MG63 (cell line): ENCODE results near the gene PHPT1. TPM values are rescaled to one million over a fixed set of nuclear protein-coding genes. Genes with fewer than 3 reads are reported as not detected.

Source experiments
- DNase-seq: peaks from one replicate; pipeline ENCODE4 v3.0.0-alpha.2; 2020
- H3K27me3 ChIP-seq: fragments of 250-450 bp; sonication (Bioruptor Pico); 2 replicates; pipeline ENCODE4 v1.5.1; 2020; ENCODE audit warnings: mild to moderate bottlenecking, moderate library complexity
- H3K36me3 ChIP-seq: fragments of 250-450 bp; sonication (Bioruptor Pico); 2 replicates; pipeline ENCODE4 v1.5.1; 2020; ENCODE audit warnings: mild to moderate bottlenecking, moderate library complexity
- H3K4me3 ChIP-seq: fragments of 250-450 bp; sonication (Bioruptor Pico); 2 replicates; pipeline ENCODE4 v1.5.1; 2020; ENCODE audit warnings: mild to moderate bottlenecking, moderate library complexity
- H3K9me3 ChIP-seq: fragments of 250-450 bp; sonication (Bioruptor Pico); 2 replicates; pipeline ENCODE4 v1.5.1; 2020; ENCODE audit warnings: mild to moderate bottlenecking, moderate library complexity
- total RNA-seq: library from RNA; depleted of rRNA; stranded (reverse); fragments of >200 nt; shearing (Covaris generic); gene quantifications from 2 replicates; pipeline ENCODE4 v1.2.3, GENCODE V29; 2014; ENCODE audit warnings: low replicate concordance

Gene PHPT1
- total RNA-seq, 1 experiment from 2014 or later, result 74.1 TPM

DNA sequence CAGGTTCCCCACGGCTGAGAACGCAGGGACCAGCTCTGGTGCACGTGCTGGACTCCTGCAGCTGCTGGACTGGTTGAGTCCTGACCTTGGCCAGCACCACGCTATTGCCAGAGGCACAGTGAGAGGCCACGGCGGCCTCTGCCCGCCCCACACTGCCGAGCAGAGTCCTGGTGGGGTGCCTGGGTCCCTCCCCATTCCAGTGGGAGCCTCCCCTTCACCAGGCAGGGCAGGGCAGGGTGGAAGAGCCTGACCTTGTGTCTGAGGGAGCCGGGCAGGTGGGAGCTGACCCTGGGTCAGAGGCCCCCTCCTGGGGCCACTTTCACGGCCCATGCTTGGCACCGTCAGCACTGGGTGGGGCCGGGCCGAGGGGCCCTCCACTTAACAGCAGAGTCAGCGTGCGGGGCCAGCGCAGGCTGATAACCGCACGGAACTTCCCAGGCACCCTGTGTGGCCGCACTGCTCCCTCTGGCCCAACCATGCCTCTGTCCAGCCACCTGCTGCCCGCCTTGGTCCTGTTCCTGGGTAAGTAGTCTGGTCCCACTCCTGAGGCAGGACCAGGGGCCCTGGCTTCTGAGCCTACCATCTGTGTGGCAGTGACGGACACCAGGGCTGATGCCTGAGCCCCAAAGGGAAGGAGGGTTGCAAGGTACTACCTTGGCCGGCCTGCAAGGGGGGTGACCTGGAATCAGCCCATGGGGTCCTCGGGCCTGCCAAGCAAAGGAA is 2.9 kb downstream of the PHPT1 start, which contains the start of gene MAMDC4:
TSS of gene MAMDC4 (plus strand) at position 406 of the 723 bp plus-strand sequence. CDS start at position 477, 71 bp downstream.
- H3K27me3 ChIP-seq, result no peaks in the 10 kb centered on the region
- DNase-seq, result no peak
- H3K4me3 ChIP-seq, result no peak within 1 kb of the TSS
- H3K36me3 ChIP-seq, result peaks cover 13% of the 10 kb centered on the region
- H3K9me3 ChIP-seq, result no peaks in the 10 kb centered on the region

DNA sequence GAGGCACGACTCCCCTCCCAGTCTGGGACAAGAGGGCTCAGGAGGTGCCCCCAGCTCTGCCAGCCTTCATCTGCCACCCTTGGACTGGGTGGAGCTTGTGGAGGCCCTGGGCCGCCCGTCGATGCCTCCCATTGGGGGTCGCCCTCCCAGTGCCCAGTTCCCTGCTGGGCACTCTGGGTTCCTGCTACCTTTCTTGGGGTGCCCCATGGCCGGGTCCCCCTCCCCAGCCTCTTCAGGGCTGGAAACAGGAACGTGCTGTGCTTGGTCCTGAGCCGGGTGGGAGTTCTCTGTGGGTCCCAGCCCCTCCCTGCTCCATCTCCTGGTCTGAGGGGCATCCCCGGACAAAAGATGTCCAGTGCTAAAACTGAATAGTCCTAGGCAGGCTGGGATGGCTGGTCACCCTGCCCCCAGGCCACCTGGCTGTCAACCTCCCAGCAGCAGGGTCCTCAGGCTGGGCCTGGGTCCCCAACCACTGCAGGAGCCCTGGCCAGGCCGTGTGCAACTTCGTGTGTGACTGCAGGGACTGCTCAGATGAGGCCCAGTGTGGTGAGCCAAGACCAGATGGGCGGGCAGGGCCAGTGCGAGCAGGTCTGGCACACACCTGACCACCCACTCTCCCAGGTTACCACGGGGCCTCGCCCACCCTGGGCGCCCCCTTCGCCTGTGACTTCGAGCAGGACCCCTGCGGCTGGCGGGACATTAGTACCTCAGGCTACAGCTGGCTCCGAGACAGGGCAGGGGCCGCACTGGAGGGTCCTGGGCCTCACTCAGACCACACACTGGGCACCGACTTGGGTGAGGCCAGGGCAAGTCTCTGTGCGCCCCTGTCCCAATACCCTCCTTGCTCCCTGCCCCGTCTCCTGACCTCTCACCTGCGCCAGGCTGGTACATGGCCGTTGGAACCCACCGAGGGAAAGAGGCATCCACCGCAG is 3.7 kb downstream of the PHPT1 start:
- Histone ChIP-seq H3K36me3 (peaks cover 13% of the 10 kb centered on the region), H3K27me3 (no peaks in the 10 kb centered on the region), H3K4me3 (no peak overlapping the region), H3K9me3 (no peaks in the 10 kb centered on the region)
- no peak for DNase-seq

DNA sequence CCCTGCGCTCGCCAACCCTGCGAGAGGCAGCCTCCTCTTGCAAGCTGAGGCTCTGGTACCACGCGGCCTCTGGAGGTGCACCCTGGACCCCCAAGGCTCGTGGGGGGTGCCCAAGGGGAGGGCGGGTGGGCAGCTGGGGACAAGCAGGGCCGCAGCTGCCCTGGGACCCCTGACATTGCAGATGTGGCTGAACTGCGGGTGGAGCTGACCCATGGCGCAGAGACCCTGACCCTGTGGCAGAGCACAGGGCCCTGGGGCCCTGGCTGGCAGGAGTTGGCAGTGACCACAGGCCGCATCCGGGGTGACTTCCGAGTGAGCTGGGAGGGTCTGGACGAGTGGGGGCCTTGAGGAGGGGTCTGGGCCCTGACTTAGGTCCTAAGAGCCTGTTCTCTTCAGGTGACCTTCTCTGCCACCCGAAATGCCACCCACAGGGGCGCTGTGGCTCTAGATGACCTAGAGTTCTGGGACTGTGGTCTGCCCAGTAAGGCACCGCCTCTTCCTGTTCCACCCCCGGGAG is 4.4 kb downstream of the PHPT1 start:
- peaks cover 15% of the 10 kb centered on the region for H3K36me3 ChIP-seq
- no peaks in the 10 kb centered on the region for H3K27me3 ChIP-seq
- no peaks in the 10 kb centered on the region for H3K9me3 ChIP-seq
- DNase-seq, result no peak
- no peak overlapping the region for H3K4me3 ChIP-seq

GRCh38 chr9:136854113-136854841 is 5.1 kb downstream of the PHPT1 start:
- Histone ChIP-seq H3K9me3 (no peaks in the 10 kb centered on the region), H3K36me3 (peaks cover 18% of the 10 kb centered on the region), H3K4me3 (no peak overlapping the region), H3K27me3 (no peaks in the 10 kb centered on the region)
- no peak for DNase-seq

- Histone ChIP-seq H3K9me3 (no peaks in the 10 kb centered on the region), H3K36me3 (peaks cover 14% of the 10 kb centered on the region), H3K4me3 (no peak overlapping the region), H3K27me3 (no peaks in the 10 kb centered on the region)
- no peak for DNase-seq
These were observed 5.7 kb downstream of the PHPT1 start for GRCh38 chr9:136854842-136855460.

DNA sequence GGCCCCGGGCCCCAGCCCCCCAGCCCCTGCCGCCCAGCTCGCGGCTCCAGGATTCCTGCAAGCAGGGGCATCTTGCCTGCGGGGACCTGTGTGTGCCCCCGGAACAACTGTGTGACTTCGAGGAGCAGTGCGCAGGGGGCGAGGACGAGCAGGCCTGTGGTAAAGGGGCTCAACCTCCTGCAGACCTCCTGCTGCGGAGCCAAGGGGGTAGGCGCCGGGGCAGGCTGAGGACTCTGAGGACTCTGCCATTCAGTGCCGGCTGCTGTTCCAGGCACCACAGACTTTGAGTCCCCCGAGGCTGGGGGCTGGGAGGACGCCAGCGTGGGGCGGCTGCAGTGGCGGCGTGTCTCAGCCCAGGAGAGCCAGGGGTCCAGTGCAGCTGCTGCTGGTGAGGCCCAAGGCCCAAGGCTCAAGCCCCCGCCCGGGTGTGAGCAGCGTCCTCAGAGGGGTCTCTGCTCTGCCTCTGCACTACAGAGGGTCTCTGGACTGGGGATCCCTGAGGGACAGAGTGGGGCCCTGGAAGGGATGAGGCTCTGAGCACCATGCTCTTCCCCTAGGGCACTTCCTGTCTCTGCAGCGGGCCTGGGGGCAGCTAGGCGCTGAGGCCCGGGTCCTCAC is 6.4 kb downstream of the PHPT1 start:
- H3K9me3 ChIP-seq, result no peaks in the 10 kb centered on the region
- no peaks in the 10 kb centered on the region for H3K27me3 ChIP-seq
- H3K4me3 ChIP-seq, result no peak overlapping the region
- H3K36me3 ChIP-seq, result peaks cover 10% of the 10 kb centered on the region
- no peak for DNase-seq

GRCh38 chr9:136856079-136856476 is 6.9 kb downstream of the PHPT1 start:
- Histone ChIP-seq H3K9me3 (no peaks in the 10 kb centered on the region), H3K4me3 (no peak overlapping the region), H3K27me3 (no peaks in the 10 kb centered on the region), H3K36me3 (peaks cover 9% of the 10 kb centered on the region)
- no peak for DNase-seq

DNA sequence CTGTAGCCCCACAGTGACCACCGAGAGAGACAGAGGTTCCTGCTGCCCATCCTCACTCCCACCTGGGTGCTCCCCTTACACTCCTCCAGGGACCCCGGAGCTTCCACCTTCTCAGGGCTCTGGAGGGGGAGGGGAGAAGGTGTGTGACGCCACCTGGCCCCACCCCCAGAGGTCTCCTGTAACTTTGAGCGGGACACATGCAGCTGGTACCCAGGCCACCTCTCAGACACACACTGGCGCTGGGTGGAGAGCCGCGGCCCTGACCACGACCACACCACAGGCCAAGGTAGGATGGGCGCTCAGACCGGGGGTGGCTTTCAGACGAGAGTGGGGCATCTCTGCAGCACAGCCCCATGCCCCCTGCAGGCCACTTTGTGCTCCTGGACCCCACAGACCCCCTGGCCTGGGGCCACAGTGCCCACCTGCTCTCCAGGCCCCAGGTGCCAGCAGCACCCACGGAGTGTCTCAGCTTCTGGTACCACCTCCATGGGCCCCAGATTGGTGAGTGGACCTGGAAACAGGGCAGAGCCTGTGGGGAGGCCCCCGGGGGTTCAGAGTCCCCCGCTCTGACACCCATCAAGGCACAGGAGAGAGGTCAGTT is 7.4 kb downstream of the PHPT1 start:
- no peak for DNase-seq
- Histone ChIP-seq H3K36me3 (peaks cover 15% of the 10 kb centered on the region), H3K4me3 (no peak overlapping the region), H3K27me3 (no peaks in the 10 kb centered on the region), H3K9me3 (no peaks in the 10 kb centered on the region)

DNA sequence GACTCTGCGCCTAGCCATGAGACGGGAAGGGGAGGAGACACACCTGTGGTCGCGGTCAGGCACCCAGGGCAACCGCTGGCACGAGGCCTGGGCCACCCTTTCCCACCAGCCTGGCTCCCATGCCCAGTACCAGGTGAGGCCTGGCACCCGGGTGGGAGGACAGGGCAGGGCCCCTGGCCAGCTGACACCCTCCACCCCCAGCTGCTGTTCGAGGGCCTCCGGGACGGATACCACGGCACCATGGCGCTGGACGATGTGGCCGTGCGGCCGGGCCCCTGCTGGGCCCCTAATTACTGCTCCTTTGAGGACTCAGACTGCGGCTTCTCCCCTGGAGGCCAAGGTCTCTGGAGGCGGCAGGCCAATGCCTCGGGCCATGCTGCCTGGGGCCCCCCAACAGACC is 8.0 kb downstream of the PHPT1 start:
- H3K27me3 ChIP-seq, result no peaks in the 10 kb centered on the region
- no peaks in the 10 kb centered on the region for H3K9me3 ChIP-seq
- H3K4me3 ChIP-seq, result no peak overlapping the region
- peaks cover 20% of the 10 kb centered on the region for H3K36me3 ChIP-seq
- DNase-seq, result no peak

GRCh38 chr9:136857581-136858412 is 8.6 kb downstream of the PHPT1 start:
- H3K27me3 ChIP-seq, result no peaks in the 10 kb centered on the region
- peaks cover 26% of the 10 kb centered on the region for H3K36me3 ChIP-seq
- DNase-seq, result no peak
- no peaks in the 10 kb centered on the region for H3K9me3 ChIP-seq
- no peak overlapping the region for H3K4me3 ChIP-seq

- Histone ChIP-seq H3K9me3 (no peaks in the 10 kb centered on the region), H3K4me3 (no peak overlapping the region), H3K36me3 (peaks cover 33% of the 10 kb centered on the region), H3K27me3 (no peaks in the 10 kb centered on the region)
- no peak for DNase-seq
These were observed 9.2 kb downstream of the PHPT1 start for GRCh38 chr9:136858452-136858843.

DNA sequence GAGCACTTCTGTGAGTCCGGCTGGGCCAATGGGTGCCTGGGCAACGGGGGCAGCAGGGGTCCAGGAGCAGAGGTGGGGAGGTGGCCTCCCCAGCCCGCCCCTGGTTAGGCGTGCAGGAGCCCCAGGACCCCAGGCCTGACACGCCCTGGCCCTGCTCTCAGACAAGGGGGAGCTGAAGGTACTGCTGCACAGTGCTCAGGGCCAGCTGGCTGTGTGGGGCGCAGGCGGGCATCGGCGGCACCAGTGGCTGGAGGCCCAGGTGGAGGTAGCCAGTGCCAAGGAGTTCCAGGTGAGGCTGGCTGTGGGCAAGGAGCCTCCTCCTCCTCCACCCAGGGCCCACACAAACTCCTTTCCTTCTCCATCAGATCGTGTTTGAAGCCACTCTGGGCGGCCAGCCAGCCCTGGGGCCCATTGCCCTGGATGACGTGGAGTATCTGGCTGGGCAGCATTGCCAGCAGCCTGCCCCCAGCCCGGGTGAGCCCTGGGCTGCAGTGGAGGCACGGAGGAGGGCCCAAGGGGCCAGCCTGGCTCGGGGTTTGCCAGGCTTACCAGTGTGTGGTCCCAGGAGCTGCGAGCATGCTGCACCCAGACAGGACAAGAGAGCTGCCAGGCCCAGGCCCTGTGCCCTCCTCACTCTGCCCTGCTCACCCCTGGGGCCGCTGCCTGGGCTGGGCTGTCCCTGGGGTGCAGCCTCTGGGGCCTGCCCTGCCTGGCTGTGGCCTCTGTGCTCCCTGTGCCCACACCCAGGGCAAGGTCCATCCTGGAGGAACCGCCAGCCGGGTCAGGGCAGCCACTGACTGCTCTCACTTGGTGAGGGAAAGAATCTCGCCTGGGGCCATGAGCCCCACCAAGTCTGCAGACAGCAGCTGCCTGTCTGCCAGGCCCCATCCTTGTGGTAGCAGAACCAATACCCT is 9.9 kb downstream of the PHPT1 start:
- peak; percentile 91 for DNase-seq
- no peak overlapping the region for H3K4me3 ChIP-seq
- no peaks in the 10 kb centered on the region for H3K27me3 ChIP-seq
- H3K36me3 ChIP-seq, result peaks cover 38% of the 10 kb centered on the region
- no peaks in the 10 kb centered on the region for H3K9me3 ChIP-seq

DNA sequence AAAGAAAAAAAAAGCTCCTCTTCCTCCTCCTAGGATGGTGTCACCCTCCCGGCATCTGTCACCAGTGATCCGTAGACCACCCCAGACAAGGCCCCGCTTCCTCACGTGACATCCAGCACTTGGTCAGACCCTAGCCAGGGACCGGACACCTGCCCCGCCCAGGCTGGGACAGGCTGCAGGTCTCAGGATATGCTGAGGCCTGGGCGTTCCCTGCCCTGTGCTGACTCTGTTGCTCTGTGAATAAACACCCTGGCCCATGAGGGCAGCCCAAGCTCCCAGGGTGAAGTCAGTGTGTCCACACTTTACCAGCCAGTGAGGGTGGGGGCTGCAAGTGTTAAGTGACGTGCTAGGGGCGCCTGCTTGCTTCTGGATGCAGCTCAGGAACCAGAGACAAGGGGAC is 11.3 kb downstream of the PHPT1 start:
- DNase-seq, result no peak

More for the DNA sequence above, 11.3 kb downstream of the PHPT1 start:
- no peaks in the 10 kb centered on the region for H3K9me3 ChIP-seq
- H3K4me3 ChIP-seq, result no peak overlapping the region
- H3K27me3 ChIP-seq, result no peaks in the 10 kb centered on the region
- H3K36me3 ChIP-seq, result peaks cover 43% of the 10 kb centered on the region
